ENCODE results near the gene SIRT7. TPM values are rescaled to one million over a fixed set of nuclear protein-coding genes. Genes with fewer than 3 reads are reported as not detected.
A peak's percentile ranks its signal among the peaks of the same experiment; 100 is the strongest.

The SIRT7 gene
- total RNA-seq, 2 experiments from 2014 or later, result 49.1 to 69.3 TPM

- H3K4me2 ChIP-seq (ENCODE audit: low read length), result peak overlapping the region; percentile 23; the same call in 1 of the 2 replicates
- H2AFZ ChIP-seq (ENCODE audit: low read length), result no peak overlapping the region
- peaks cover 66% of the 10 kb centered on the region for H3K4me1 ChIP-seq (ENCODE audit: insufficient read depth, low read length, poor library complexity, severe bottlenecking)
- peak; percentile 40 for DNase-seq (ENCODE audit: low spot score)
- peaks cover 83% of the 10 kb centered on the region for H3K36me3 ChIP-seq (ENCODE audit: insufficient read depth, low read length)
- H3K9me2 ChIP-seq (ENCODE audit: insufficient read depth, low read length), result no peaks in the 10 kb centered on the region
- ChIA-PET POLR2A (interaction anchor here (1.1 kb wide), 1 partner anchor 26 kb away, joined by 5 read pairs; the partner anchor contains the start of gene ANAPC11), CTCF (ENCODE audit: unreplicated experiment) (no interaction called here)
- peak overlapping the region; percentile 61 for H3K27ac ChIP-seq (ENCODE audit: low read depth, low read length, poor library complexity, severe bottlenecking)
- H4K20me1 ChIP-seq (ENCODE audit: insufficient read depth, low read length), result peaks cover 5% of the 10 kb centered on the region; the same call in 1 of the 2 replicates
- no peaks in the 10 kb centered on the region for H3K9me3 ChIP-seq (ENCODE audit: low read length)
- peaks cover 47% of the 10 kb centered on the region for H3K79me2 ChIP-seq (ENCODE audit: insufficient read depth, low read depth, low read length)
- no peak for TF ChIP-seq EZH2phosphoT487 (IDR thresholded peaks at IDR 0.05; ENCODE audit: borderline replicate concordance, low read depth, low read length)
- no peak for TF ChIP-seq CTCF (conservative IDR thresholded peaks at IDR 0.05; ENCODE audit: low read length)
- intact Hi-C loops (cut with micrococcal nuclease; ENCODE audit: unreplicated experiment), result no loop called here
- no peak overlapping the region for H3K4me3 ChIP-seq (ENCODE audit: low read depth, low read length, poor library complexity, severe bottlenecking)
- no TSS peak for BruUV-seq (replicated peaks)
Observed at GRCh38 chr17:81866440-81867169, 51.4 kb downstream of the SIRT7 start.

- intact Hi-C loops (cut with micrococcal nuclease; ENCODE audit: unreplicated experiment), result no loop called here
- no peaks in the 10 kb centered on the region for H3K9me3 ChIP-seq (ENCODE audit: low read length)
- H3K4me3 ChIP-seq (ENCODE audit: low read depth, low read length, poor library complexity, severe bottlenecking), result no peak overlapping the region
- peaks cover 83% of the 10 kb centered on the region for H3K36me3 ChIP-seq (ENCODE audit: insufficient read depth, low read length)
- DNase-seq (ENCODE audit: low spot score), result no peak
- BruUV-seq (replicated peaks), result no TSS peak
- peaks cover 5% of the 10 kb centered on the region; the same call in 1 of the 2 replicates for H4K20me1 ChIP-seq (ENCODE audit: insufficient read depth, low read length)
- H3K4me1 ChIP-seq (ENCODE audit: insufficient read depth, low read length, poor library complexity, severe bottlenecking), result peaks cover 66% of the 10 kb centered on the region
- TF ChIP-seq EZH2phosphoT487 (IDR thresholded peaks at IDR 0.05; ENCODE audit: borderline replicate concordance, low read depth, low read length) (no peak), CTCF (conservative IDR thresholded peaks at IDR 0.05; ENCODE audit: low read length) (no peak)
- H3K27ac ChIP-seq (ENCODE audit: low read depth, low read length, poor library complexity, severe bottlenecking), result no peak overlapping the region
- no peak overlapping the region for H2AFZ ChIP-seq (ENCODE audit: low read length)
- H3K79me2 ChIP-seq (ENCODE audit: insufficient read depth, low read depth, low read length), result peaks cover 47% of the 10 kb centered on the region
- H3K9me2 ChIP-seq (ENCODE audit: insufficient read depth, low read length), result no peaks in the 10 kb centered on the region
- no peak overlapping the region for H3K4me2 ChIP-seq (ENCODE audit: low read length)
- POLR2A ChIA-PET, result no interaction called here
- CTCF ChIA-PET (ENCODE audit: unreplicated experiment), result no interaction called here
Observed at GRCh38 chr17:81865733-81866439, 52.1 kb downstream of the SIRT7 start.

- H3K4me1 ChIP-seq (ENCODE audit: insufficient read depth, low read length, poor library complexity, severe bottlenecking), result peaks cover 66% of the 10 kb centered on the region
Observed at GRCh38 chr17:81865358-81865732, 52.6 kb downstream of the SIRT7 start.

More at GRCh38 chr17:81865358-81865732, 52.6 kb downstream of the SIRT7 start:
- intact Hi-C loops (cut with micrococcal nuclease; ENCODE audit: unreplicated experiment), result no loop called here
- Histone ChIP-seq H2AFZ (ENCODE audit: low read length) (no peak overlapping the region), H3K9me3 (ENCODE audit: low read length) (no peaks in the 10 kb centered on the region), H3K36me3 (ENCODE audit: insufficient read depth, low read length) (peaks cover 79% of the 10 kb centered on the region), H3K4me3 (ENCODE audit: low read depth, low read length, poor library complexity, severe bottlenecking) (no peak overlapping the region), H3K79me2 (ENCODE audit: insufficient read depth, low read depth, low read length) (peaks cover 43% of the 10 kb centered on the region), H3K9me2 (ENCODE audit: insufficient read depth, low read length) (no peaks in the 10 kb centered on the region), H4K20me1 (ENCODE audit: insufficient read depth, low read length) (peaks cover 5% of the 10 kb centered on the region; the same call in 1 of the 2 replicates), H3K27ac (ENCODE audit: low read depth, low read length, poor library complexity, severe bottlenecking) (no peak overlapping the region), H3K4me2 (ENCODE audit: low read length) (no peak overlapping the region)
- ChIA-PET POLR2A (no interaction called here), CTCF (ENCODE audit: unreplicated experiment) (no interaction called here)
- no peak for TF ChIP-seq CTCF (conservative IDR thresholded peaks at IDR 0.05; ENCODE audit: low read length)
- TF ChIP-seq EZH2phosphoT487 (IDR thresholded peaks at IDR 0.05; ENCODE audit: borderline replicate concordance, low read depth, low read length), result no peak
- no peak for DNase-seq (ENCODE audit: low spot score)
- BruUV-seq (replicated peaks), result no TSS peak
